HepG2 (cell line): ENCODE data around the gene JMJD7. TPM values are rescaled to one million over a fixed set of nuclear protein-coding genes. Genes with fewer than 3 reads are reported as not detected.

Experiments used
- ARID4A ChIP-seq: sonication (generic); formaldehyde crosslinking; IDR thresholded peaks from 2 replicates; pipeline ENCODE4 v1.5.0; 2020; ENCODE audit warnings: mild to moderate bottlenecking, missing genetic modification reagents, borderline replicate concordance
- DBP ChIP-seq: sonication (generic); formaldehyde crosslinking; IDR thresholded peaks from 2 replicates; pipeline ENCODE4 v1.4.0; 2020; ENCODE audit warnings: missing genetic modification reagents; ENCODE audit errors: not compliant biosample characterization
- HHEX ChIP-seq: IDR thresholded peaks from 2 replicates; pipeline ENCODE4 v1.6.1; 2016; ENCODE audit warnings: control low read depth
- REL ChIP-seq: sonication (generic); formaldehyde crosslinking; conservative IDR thresholded peaks from 2 replicates; pipeline ENCODE4 v1.8.0; 2022; ENCODE audit warnings: mild to moderate bottlenecking, missing genetic modification reagents, moderate library complexity
- SATB2 ChIP-seq: sonication (generic); formaldehyde crosslinking; IDR thresholded peaks from 2 replicates; pipeline ENCODE4 v1.5.0; 2020; ENCODE audit warnings: missing genetic modification reagents
- TOPORS ChIP-seq: sonication (generic); formaldehyde crosslinking; IDR thresholded peaks from 2 replicates; pipeline ENCODE4 v1.8.0; 2023; ENCODE audit warnings: mild to moderate bottlenecking, missing genetic modification reagents
- ZBTB1 ChIP-seq: sonication (generic); formaldehyde crosslinking; IDR thresholded peaks from 2 replicates; pipeline ENCODE4 v1.4.0; 2020; ENCODE audit warnings: missing genetic modification reagents, borderline replicate concordance
- ZBTB46 ChIP-seq: sonication (generic); formaldehyde crosslinking; IDR thresholded peaks from 2 replicates; pipeline ENCODE4 v1.4.0; 2020; ENCODE audit warnings: mild to moderate bottlenecking, missing genetic modification reagents, borderline replicate concordance
- ZFP37 ChIP-seq: sonication (generic); formaldehyde crosslinking; IDR thresholded peaks from 2 replicates; pipeline ENCODE4 v1.4.0; 2020; ENCODE audit warnings: missing genetic modification reagents, borderline replicate concordance
- ZNF329 ChIP-seq: sonication (generic); formaldehyde crosslinking; IDR thresholded peaks from 2 replicates; pipeline ENCODE4 v1.9.0; 2021; ENCODE audit warnings: low read depth, mild to moderate bottlenecking, missing genetic modification reagents
- ZNF331 ChIP-seq: sonication (generic); formaldehyde crosslinking; IDR thresholded peaks from 2 replicates; pipeline ENCODE4 v1.4.0; 2020; ENCODE audit warnings: missing genetic modification reagents
- ZNF572 ChIP-seq: sonication (generic); formaldehyde crosslinking; IDR thresholded peaks from 2 replicates; pipeline ENCODE4 v1.5.1; 2020; ENCODE audit warnings: mild to moderate bottlenecking, missing genetic modification reagents
- ZNF607 ChIP-seq: sonication (generic); formaldehyde crosslinking; IDR thresholded peaks from 2 replicates; pipeline ENCODE4 v1.5.1; 2020; ENCODE audit warnings: missing genetic modification reagents, mild to moderate bottlenecking, borderline replicate concordance
- ZNF670 ChIP-seq: sonication (generic); formaldehyde crosslinking; IDR thresholded peaks from 2 replicates; pipeline ENCODE4 v1.8.0; 2022; ENCODE audit warnings: mild to moderate bottlenecking, missing genetic modification reagents, borderline replicate concordance
- ZNF749 ChIP-seq: sonication (generic); formaldehyde crosslinking; IDR thresholded peaks from 2 replicates; pipeline ENCODE4 v1.8.0; 2022; ENCODE audit warnings: mild to moderate bottlenecking, missing genetic modification reagents, moderate library complexity, borderline replicate concordance
- ZSCAN31 ChIP-seq: sonication (generic); formaldehyde crosslinking; IDR thresholded peaks from 2 replicates; pipeline ENCODE4 v1.5.0; 2020; ENCODE audit warnings: low read depth, mild to moderate bottlenecking, missing genetic modification reagents
- polyA plus RNA-seq, 8 experiments: library from polyadenylated mRNA; depleted of rRNA in 3 of 8; stranded (reverse) in 7 of 8; unstranded in 1 of 8; fragments of >200 nt; fragmentation: Illumina TruSeq in 4 of 8; extraction: Trizol in 4 of 8; gene quantifications; 2 replicates each; pipeline versions ENCODE4 v1.2.1 to v1.2.3, GENCODE V29; 2011 to 2016; ENCODE audit warnings: low read depth in 4 of 8, missing spikeins in 1 of 8, mixed read lengths in 1 of 8; ENCODE audit not compliant: insufficient read depth in 1 of 8
- total RNA-seq, 5 experiments: library from RNA; depleted of rRNA; stranded (reverse); fragments of >200 nt; fragmentation: Illumina TruSeq; extraction: Trizol; gene quantifications; 2 replicates each; pipeline ENCODE4 v1.2.3, GENCODE V29; 2016; ENCODE audit warnings: low read depth in 1 of 5
- TF ChIP-seq, protein P1 (sequence below): sonication (generic); formaldehyde crosslinking; IDR thresholded peaks from 2 replicates; pipeline ENCODE4 v1.5.1; 2020; ENCODE audit warnings: missing genetic modification reagents, mild to moderate bottlenecking, borderline replicate concordance
- TF ChIP-seq, protein P2 (sequence below): sonication (generic); formaldehyde crosslinking; IDR thresholded peaks from 2 replicates; pipeline ENCODE4 v1.5.0; 2020; ENCODE audit warnings: mild to moderate bottlenecking, missing genetic modification reagents, borderline replicate concordance

JMJD7 gene
- total and polyA plus RNA-seq, 2 of the 13 experiments (the other 11 are each of a cell fraction or from before 2014, with no cell fraction given), result 6.4 to 7.1 TPM

DNA sequence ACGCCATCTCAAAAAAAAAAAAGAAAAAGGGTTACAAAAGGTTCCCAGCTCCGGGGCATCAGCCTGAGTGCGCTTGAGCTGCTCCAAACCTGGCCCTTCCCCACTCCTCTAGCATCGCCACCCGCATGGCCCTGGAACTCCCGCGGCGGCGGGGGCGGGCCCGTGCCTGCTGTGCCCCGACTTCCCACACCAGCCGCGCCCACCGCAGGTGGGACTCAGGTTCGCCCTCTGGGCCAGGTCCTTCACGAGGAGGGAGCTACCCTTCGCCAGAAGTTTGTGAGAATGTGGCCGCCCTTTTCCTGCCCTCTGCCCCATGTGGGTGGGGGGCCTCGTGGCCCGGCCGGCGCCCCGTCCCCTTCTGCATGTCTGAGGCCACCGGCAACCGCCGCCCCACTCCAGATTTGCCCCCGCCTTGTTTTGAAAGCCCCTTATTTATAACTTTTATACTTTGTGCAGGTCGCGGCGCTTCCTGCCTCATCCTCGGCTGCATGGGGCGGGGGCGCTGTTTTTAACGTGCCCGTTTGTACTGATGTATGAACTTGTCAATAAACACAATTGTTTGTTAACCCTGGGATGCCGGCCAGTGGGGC lies 507 bp upstream of the JMJD7 start (continued):
- no peak for TF ChIP-seq ZBTB1 (CRISPR knock-in tag)
- 0 out of 2 replicates have a peak, but pooled peaks have one; percentile 44 for TF ChIP-seq ZBTB46 (CRISPR knock-in tag)
- no peak for TF ChIP-seq ARID4A (CRISPR knock-in tag)
- TF ChIP-seq ZNF329, result no peak
- no peak for TF ChIP-seq ZNF331 (CRISPR knock-in tag)
- TF ChIP-seq ZNF670 (CRISPR knock-in tag), result no peak
- TF ChIP-seq TOPORS (CRISPR knock-in tag), result 0 out of 2 replicates have a peak, but pooled peaks have one; percentile 15
- no peak for TF ChIP-seq ZSCAN31 (CRISPR knock-in tag)
- TF ChIP-seq ZNF607, result no peak
- no peak for TF ChIP-seq ZNF572
- no peak for TF ChIP-seq HHEX (CRISPR knock-in tag)
- TF ChIP-seq, protein P1, sequence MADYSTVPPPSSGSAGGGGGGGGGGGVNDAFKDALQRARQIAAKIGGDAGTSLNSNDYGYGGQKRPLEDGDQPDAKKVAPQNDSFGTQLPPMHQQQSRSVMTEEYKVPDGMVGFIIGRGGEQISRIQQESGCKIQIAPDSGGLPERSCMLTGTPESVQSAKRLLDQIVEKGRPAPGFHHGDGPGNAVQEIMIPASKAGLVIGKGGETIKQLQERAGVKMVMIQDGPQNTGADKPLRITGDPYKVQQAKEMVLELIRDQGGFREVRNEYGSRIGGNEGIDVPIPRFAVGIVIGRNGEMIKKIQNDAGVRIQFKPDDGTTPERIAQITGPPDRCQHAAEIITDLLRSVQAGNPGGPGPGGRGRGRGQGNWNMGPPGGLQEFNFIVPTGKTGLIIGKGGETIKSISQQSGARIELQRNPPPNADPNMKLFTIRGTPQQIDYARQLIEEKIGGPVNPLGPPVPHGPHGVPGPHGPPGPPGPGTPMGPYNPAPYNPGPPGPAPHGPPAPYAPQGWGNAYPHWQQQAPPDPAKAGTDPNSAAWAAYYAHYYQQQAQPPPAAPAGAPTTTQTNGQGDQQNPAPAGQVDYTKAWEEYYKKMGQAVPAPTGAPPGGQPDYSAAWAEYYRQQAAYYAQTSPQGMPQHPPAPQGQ (CRISPR knock-in tag), result no peak
- TF ChIP-seq DBP (CRISPR knock-in tag), result peak; percentile 30
- TF ChIP-seq, protein P2, sequence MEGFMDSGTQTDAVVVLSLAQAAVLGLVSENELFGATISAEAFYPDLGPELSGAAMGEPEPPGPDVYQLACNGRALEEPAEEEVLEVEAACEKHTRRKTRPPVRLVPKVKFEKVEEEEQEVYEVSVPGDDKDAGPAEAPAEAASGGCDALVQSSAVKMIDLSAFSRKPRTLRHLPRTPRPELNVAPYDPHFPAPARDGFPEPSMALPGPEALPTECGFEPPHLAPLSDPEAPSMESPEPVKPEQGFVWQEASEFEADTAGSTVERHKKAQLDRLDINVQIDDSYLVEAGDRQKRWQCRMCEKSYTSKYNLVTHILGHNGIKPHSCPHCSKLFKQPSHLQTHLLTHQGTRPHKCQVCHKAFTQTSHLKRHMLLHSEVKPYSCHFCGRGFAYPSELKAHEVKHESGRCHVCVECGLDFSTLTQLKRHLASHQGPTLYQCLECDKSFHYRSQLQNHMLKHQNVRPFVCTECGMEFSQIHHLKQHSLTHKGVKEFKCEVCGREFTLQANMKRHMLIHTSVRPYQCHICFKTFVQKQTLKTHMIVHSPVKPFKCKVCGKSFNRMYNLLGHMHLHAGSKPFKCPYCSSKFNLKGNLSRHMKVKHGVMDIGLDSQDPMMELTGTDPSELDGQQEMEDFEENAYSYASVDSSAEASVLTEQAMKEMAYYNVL (CRISPR knock-in tag), result no peak
- 0 out of 2 replicates have a peak, but pooled peaks have one; percentile 64 for TF ChIP-seq ZNF749 (CRISPR knock-in tag)
- no peak for TF ChIP-seq REL (CRISPR knock-in tag)
- TF ChIP-seq ZFP37, result no peak
- TF ChIP-seq SATB2 (CRISPR knock-in tag), result no peak
